GM23338 (cell line): Measurements from ENCODE around the gene THADA. TPM values are rescaled to one million over a fixed set of nuclear protein-coding genes. Genes with fewer than 3 reads are reported as not detected.

Experiments
- ATAC-seq: fragments of 200-7000 bp; cut with Tn5 transposase; 3 replicates; pipeline ENCODE4 v1.9.1; 2020
- DNase-seq: peaks from one replicate; pipeline ENCODE4 v3.0.0-alpha.2; 2015; ENCODE audit warnings: low spot score
- H2AFZ ChIP-seq: fragments of 200-600 bp; sonication (generic); 2 replicates; pipeline ENCODE4 v1.8.0; 2016; ENCODE audit warnings: antibody characterized with exemption, mild to moderate bottlenecking, moderate library complexity
- H3F3A ChIP-seq: fragments of 200-600 bp; sonication (generic); replicated peaks from 2 replicates; pipeline ENCODE4 v1.8.0; 2017; ENCODE audit warnings: antibody characterized with exemption, mixed run types, low read depth
- H3K27ac ChIP-seq: fragments of 200-600 bp; sonication (generic); 2 replicates; pipeline ENCODE4 v1.6.1; 2016; ENCODE audit warnings: low read depth
- H3K27me3 ChIP-seq: fragments of 200-600 bp; sonication (generic); 2 replicates; pipeline ENCODE4 v1.8.0; 2016; ENCODE audit warnings: mild to moderate bottlenecking, mixed run types, moderate library complexity; ENCODE audit not compliant: insufficient read depth
- H3K36me3 ChIP-seq: fragments of 200-600 bp; sonication (generic); 2 replicates; pipeline ENCODE4 v1.8.0; 2016; ENCODE audit warnings: mild to moderate bottlenecking; ENCODE audit not compliant: insufficient read depth
- H3K4me1 ChIP-seq: fragments of 200-600 bp; sonication (generic); 2 replicates; pipeline ENCODE4 v1.8.0; 2016; ENCODE audit warnings: mild to moderate bottlenecking, moderate library complexity; ENCODE audit not compliant: insufficient read depth
- H3K4me2 ChIP-seq: fragments of 200-600 bp; sonication (generic); 2 replicates; pipeline ENCODE4 v1.7.1; 2017; ENCODE audit warnings: mixed run types
- H3K4me3 ChIP-seq: fragments of 200-600 bp; sonication (generic); 2 replicates; pipeline ENCODE4 v1.6.1; 2016; ENCODE audit warnings: mixed run types
- H3K79me2 ChIP-seq: fragments of 200-600 bp; sonication (generic); replicated peaks from 2 replicates; pipeline ENCODE4 v1.8.0; 2017; ENCODE audit warnings: mild to moderate bottlenecking; ENCODE audit not compliant: insufficient read depth
- H3K9me2 ChIP-seq: fragments of 200-600 bp; sonication (generic); 2 replicates; pipeline ENCODE4 v1.8.0; 2017; ENCODE audit not compliant: insufficient read depth
- H4K20me1 ChIP-seq: fragments of 200-600 bp; sonication (generic); replicated peaks from 2 replicates; pipeline ENCODE4 v1.8.0; 2017; ENCODE audit warnings: mild to moderate bottlenecking; ENCODE audit not compliant: insufficient read depth
- H3K27ac Mint-ChIP-seq: 2 replicates; pipeline ENCODE4 v1.8.0; 2020; ENCODE audit warnings: inconsistent platforms, mild to moderate bottlenecking, moderate library complexity, mixed read lengths
- H3K27me3 Mint-ChIP-seq: 3 replicates; pipeline ENCODE4 v1.8.0; 2022; ENCODE audit warnings: low read depth, mild to moderate bottlenecking, moderate library complexity, mixed read lengths, inconsistent platforms; ENCODE audit not compliant: insufficient read depth, poor library complexity
- H3K36me3 Mint-ChIP-seq: 3 replicates; pipeline ENCODE4 v1.8.0; 2021; ENCODE audit warnings: low read depth, mild to moderate bottlenecking, inconsistent platforms, moderate library complexity, mixed read lengths
- H3K4me1 Mint-ChIP-seq: 3 replicates; pipeline ENCODE4 v1.8.0; 2020; ENCODE audit warnings: mild to moderate bottlenecking, inconsistent platforms, mixed read lengths
- H3K4me3 Mint-ChIP-seq: 3 replicates; pipeline ENCODE4 v1.8.0; 2021; ENCODE audit warnings: moderate library complexity, mild to moderate bottlenecking, inconsistent platforms, mixed read lengths
- H3K9me3 Mint-ChIP-seq: 3 replicates; pipeline ENCODE4 v1.8.0; 2020; ENCODE audit warnings: moderate library complexity, mild to moderate bottlenecking, inconsistent platforms, mixed read lengths
- CREB1 ChIP-seq: fragments of 250-450 bp; sonication (Bioruptor Pico); IDR thresholded peaks from 2 replicates; pipeline ENCODE4 v1.5.0; 2020; ENCODE audit warnings: low read depth, mild to moderate bottlenecking, moderate library complexity
- EZH2 ChIP-seq: fragments of 200-600 bp; sonication (generic); IDR thresholded peaks from one replicate; pipeline ENCODE4 v1.8.0; 2017; ENCODE audit warnings: antibody characterized with exemption, mild to moderate bottlenecking, low read depth; ENCODE audit not compliant: unreplicated experiment
- EZH2phosphoT487 ChIP-seq: fragments of 200-600 bp; sonication (generic); IDR thresholded peaks from one replicate; pipeline ENCODE4 v1.8.1; 2018; ENCODE audit warnings: antibody characterized with exemption; ENCODE audit not compliant: unreplicated experiment
- JUNB ChIP-seq: IDR thresholded peaks from one replicate; pipeline ENCODE4 v1.6.1; 2016; ENCODE audit warnings: antibody characterized with exemption; ENCODE audit not compliant: unreplicated experiment
- NANOG ChIP-seq: IDR thresholded peaks from 2 replicates; pipeline ENCODE4 v1.6.1; 2016; ENCODE audit warnings: antibody characterized with exemption, borderline replicate concordance
- POLR2AphosphoS5 ChIP-seq: IDR thresholded peaks from 2 replicates; pipeline ENCODE4 v1.6.1; 2016; ENCODE audit warnings: antibody characterized with exemption, low read depth
- STAT1 ChIP-seq: IDR thresholded peaks from one replicate; pipeline ENCODE4 v1.6.1; 2016; ENCODE audit warnings: antibody characterized with exemption; ENCODE audit not compliant: unreplicated experiment
- ZNF114 ChIP-seq: fragments of 250-450 bp; sonication (Bioruptor Pico); IDR thresholded peaks from 2 replicates; pipeline ENCODE4 v1.5.0; 2020; ENCODE audit warnings: mild to moderate bottlenecking, moderate library complexity
- polyA plus RNA-seq: library from polyadenylated mRNA; unstranded; fragments of >200 nt; fragmentation: Nextera tagmentation; extraction: Ambion mirVana; gene quantifications from 2 replicates; pipeline ENCODE4 v1.2.1, GENCODE V29; 2016
- total RNA-seq: library from RNA; depleted of rRNA; stranded (reverse); fragments of >200 nt; shearing (Covaris generic); gene quantifications from 2 replicates; pipeline ENCODE4 v1.2.3, GENCODE V29; 2014
- TF ChIP-seq, protein P1 (sequence below): IDR thresholded peaks from one replicate; pipeline ENCODE4 v1.6.1; 2018; ENCODE audit warnings: antibody characterized with exemption; ENCODE audit not compliant: unreplicated experiment
- TF ChIP-seq, protein P2 (sequence below): fragments of 250-450 bp; sonication (Bioruptor Pico); IDR thresholded peaks from 2 replicates; pipeline ENCODE4 v1.5.0; 2020; ENCODE audit warnings: mild to moderate bottlenecking, moderate library complexity

Gene THADA
- total and polyA plus RNA-seq, 2 experiments from 2014 or later = 17.0 to 30.7 TPM

DNA sequence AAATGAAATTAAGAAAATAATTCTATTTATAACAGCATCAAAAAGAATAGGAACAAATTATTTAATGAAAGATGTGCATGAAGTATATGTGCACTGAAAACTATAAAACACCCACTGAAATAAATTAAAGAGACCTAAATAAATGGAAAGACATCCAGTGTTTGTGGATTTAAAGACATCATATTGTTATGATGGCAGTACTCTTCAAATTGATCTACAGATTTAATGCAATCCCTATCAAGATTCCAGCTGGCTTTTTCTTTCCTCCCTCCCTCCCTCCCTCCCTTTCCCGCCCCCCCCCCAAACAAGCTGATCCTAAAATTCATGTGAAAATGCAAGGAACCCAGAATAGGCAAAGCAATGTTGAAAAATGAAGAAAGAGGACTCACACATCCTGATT, 285.9 kb downstream of the THADA start:
- Histone ChIP-seq H3K4me1 (no peaks in the 10 kb centered on the region), H3K4me3 (no peak overlapping the region), H3K79me2 (no peaks in the 10 kb centered on the region), H4K20me1 (no peaks in the 10 kb centered on the region), H3K36me3 (no peaks in the 10 kb centered on the region), H3K27ac (no peak overlapping the region), H2AFZ (no peak overlapping the region), H3K4me2 (no peak overlapping the region), H3K27me3 (no peaks in the 10 kb centered on the region), H3F3A (no peaks in the 10 kb centered on the region), H3K9me2 (0 out of 2 replicates have a peak, but pooled peaks cover 3% of the 10 kb centered on the region)
- DNase-seq = no peak
- Mint-ChIP-seq H3K4me3 (no peak overlapping the region), H3K9me3 (no peaks in the 10 kb centered on the region), H3K27ac (no peak overlapping the region), H3K36me3 (no peaks in the 10 kb centered on the region), H3K4me1 (peaks cover 5% of the 10 kb centered on the region; the same call in 2 of the 3 replicates), H3K27me3 (no peaks in the 10 kb centered on the region)
- no peak for ATAC-seq
- TF ChIP-seq ZNF114 = no peak
- no peak for TF ChIP-seq NANOG
- TF ChIP-seq CREB1 (CRISPR knock-in tag) = no peak
- TF ChIP-seq, protein P1, sequence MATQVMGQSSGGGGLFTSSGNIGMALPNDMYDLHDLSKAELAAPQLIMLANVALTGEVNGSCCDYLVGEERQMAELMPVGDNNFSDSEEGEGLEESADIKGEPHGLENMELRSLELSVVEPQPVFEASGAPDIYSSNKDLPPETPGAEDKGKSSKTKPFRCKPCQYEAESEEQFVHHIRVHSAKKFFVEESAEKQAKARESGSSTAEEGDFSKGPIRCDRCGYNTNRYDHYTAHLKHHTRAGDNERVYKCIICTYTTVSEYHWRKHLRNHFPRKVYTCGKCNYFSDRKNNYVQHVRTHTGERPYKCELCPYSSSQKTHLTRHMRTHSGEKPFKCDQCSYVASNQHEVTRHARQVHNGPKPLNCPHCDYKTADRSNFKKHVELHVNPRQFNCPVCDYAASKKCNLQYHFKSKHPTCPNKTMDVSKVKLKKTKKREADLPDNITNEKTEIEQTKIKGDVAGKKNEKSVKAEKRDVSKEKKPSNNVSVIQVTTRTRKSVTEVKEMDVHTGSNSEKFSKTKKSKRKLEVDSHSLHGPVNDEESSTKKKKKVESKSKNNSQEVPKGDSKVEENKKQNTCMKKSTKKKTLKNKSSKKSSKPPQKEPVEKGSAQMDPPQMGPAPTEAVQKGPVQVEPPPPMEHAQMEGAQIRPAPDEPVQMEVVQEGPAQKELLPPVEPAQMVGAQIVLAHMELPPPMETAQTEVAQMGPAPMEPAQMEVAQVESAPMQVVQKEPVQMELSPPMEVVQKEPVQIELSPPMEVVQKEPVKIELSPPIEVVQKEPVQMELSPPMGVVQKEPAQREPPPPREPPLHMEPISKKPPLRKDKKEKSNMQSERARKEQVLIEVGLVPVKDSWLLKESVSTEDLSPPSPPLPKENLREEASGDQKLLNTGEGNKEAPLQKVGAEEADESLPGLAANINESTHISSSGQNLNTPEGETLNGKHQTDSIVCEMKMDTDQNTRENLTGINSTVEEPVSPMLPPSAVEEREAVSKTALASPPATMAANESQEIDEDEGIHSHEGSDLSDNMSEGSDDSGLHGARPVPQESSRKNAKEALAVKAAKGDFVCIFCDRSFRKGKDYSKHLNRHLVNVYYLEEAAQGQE = no peak
- TF ChIP-seq, protein P2, sequence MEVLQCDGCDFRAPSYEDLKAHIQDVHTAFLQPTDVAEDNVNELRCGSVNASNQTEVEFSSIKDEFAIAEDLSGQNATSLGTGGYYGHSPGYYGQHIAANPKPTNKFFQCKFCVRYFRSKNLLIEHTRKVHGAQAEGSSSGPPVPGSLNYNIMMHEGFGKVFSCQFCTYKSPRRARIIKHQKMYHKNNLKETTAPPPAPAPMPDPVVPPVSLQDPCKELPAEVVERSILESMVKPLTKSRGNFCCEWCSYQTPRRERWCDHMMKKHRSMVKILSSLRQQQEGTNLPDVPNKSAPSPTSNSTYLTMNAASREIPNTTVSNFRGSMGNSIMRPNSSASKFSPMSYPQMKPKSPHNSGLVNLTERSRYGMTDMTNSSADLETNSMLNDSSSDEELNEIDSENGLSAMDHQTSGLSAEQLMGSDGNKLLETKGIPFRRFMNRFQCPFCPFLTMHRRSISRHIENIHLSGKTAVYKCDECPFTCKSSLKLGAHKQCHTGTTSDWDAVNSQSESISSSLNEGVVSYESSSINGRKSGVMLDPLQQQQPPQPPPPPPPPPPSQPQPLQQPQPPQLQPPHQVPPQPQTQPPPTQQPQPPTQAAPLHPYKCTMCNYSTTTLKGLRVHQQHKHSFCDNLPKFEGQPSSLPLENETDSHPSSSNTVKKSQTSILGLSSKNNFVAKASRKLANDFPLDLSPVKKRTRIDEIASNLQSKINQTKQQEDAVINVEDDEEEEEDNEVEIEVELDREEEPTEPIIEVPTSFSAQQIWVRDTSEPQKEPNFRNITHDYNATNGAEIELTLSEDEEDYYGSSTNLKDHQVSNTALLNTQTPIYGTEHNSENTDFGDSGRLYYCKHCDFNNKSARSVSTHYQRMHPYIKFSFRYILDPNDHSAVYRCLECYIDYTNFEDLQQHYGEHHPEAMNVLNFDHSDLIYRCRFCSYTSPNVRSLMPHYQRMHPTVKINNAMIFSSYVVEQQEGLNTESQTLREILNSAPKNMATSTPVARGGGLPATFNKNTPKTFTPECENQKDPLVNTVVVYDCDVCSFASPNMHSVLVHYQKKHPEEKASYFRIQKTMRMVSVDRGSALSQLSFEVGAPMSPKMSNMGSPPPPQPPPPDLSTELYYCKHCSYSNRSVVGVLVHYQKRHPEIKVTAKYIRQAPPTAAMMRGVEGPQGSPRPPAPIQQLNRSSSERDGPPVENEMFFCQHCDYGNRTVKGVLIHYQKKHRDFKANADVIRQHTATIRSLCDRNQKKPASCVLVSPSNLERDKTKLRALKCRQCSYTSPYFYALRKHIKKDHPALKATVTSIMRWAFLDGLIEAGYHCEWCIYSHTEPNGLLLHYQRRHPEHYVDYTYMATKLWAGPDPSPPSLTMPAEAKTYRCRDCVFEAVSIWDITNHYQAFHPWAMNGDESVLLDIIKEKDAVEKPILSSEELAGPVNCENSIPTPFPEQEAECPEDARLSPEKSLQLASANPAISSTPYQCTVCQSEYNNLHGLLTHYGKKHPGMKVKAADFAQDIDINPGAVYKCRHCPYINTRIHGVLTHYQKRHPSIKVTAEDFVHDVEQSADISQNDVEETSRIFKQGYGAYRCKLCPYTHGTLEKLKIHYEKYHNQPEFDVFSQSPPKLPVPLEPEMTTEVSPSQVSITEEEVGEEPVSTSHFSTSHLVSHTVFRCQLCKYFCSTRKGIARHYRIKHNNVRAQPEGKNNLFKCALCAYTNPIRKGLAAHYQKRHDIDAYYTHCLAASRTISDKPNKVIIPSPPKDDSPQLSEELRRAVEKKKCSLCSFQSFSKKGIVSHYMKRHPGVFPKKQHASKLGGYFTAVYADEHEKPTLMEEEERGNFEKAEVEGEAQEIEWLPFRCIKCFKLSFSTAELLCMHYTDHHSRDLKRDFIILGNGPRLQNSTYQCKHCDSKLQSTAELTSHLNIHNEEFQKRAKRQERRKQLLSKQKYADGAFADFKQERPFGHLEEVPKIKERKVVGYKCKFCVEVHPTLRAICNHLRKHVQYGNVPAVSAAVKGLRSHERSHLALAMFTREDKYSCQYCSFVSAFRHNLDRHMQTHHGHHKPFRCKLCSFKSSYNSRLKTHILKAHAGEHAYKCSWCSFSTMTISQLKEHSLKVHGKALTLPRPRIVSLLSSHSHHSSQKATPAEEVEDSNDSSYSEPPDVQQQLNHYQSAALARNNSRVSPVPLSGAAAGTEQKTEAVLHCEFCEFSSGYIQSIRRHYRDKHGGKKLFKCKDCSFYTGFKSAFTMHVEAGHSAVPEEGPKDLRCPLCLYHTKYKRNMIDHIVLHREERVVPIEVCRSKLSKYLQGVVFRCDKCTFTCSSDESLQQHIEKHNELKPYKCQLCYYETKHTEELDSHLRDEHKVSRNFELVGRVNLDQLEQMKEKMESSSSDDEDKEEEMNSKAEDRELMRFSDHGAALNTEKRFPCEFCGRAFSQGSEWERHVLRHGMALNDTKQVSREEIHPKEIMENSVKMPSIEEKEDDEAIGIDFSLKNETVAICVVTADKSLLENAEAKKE = no peak
- TF ChIP-seq EZH2phosphoT487 = no peak
- no peak for TF ChIP-seq EZH2
- no peak for TF ChIP-seq STAT1
- no peak for TF ChIP-seq JUNB
- no peak for TF ChIP-seq POLR2AphosphoS5
